CD4-positive, alpha-beta T cell treated with Interleukin-1 beta for 1 hour (primary cell): ENCODE data around the gene AKAP4.

Source experiments
- DNase-seq, 2 donors: peaks; one replicate each; pipeline ENCODE4 v3.0.0-alpha.2; 2020 to 2022

AKAP4 gene, protein sequence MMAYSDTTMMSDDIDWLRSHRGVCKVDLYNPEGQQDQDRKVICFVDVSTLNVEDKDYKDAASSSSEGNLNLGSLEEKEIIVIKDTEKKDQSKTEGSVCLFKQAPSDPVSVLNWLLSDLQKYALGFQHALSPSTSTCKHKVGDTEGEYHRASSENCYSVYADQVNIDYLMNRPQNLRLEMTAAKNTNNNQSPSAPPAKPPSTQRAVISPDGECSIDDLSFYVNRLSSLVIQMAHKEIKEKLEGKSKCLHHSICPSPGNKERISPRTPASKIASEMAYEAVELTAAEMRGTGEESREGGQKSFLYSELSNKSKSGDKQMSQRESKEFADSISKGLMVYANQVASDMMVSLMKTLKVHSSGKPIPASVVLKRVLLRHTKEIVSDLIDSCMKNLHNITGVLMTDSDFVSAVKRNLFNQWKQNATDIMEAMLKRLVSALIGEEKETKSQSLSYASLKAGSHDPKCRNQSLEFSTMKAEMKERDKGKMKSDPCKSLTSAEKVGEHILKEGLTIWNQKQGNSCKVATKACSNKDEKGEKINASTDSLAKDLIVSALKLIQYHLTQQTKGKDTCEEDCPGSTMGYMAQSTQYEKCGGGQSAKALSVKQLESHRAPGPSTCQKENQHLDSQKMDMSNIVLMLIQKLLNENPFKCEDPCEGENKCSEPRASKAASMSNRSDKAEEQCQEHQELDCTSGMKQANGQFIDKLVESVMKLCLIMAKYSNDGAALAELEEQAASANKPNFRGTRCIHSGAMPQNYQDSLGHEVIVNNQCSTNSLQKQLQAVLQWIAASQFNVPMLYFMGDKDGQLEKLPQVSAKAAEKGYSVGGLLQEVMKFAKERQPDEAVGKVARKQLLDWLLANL

DNA sequence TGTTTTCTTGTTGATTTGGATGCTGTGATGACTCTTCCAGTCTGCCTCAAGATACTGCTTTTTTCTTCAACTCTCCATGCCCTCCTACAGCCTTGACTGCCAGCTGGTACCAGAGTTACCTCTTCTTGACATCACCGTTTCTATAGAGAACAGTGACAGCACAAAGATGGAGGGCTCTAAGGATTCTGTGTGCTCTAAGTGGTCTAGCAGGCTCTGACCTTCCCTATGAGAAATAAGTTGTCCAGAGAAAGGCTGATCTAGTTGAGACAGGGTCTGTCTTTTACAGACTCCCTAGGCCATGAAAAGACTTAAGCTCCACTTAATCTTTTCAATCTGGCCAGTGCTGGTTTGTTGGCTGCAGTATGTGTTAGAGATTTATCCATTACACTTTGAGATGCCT is at the start of gene AKAP4:
Gene AKAP4 (minus strand): TSS at position 101 of the 400 bp plus-strand sequence. CDS start 118 bp downstream, outside the sequence.
- no peak for DNase-seq

- no peak for DNase-seq
These were observed 10.7 kb upstream of the AKAP4 start for GRCh38 chrX:50211510-50211909.

DNA sequence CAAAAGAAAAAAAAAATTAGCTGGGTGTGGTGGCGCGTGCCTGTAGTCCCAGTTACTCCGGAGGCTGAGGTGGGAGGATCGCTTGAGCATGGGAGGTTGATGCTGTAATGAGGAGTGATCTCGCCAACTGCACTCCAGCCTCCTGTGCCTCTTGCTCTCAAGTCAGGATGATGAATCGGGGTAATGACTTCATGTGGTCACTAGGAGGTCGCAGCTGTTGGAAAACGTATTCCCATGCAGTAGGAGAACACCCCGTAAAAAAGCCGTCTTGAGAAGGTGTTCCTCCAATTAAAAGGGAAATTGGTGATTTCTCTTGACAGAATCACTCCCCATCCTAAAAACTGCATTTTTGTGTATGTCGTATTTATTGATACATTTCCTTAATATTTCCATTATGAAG is 5.9 kb upstream of the AKAP4 start:
- DNase-seq = no peak

DNA sequence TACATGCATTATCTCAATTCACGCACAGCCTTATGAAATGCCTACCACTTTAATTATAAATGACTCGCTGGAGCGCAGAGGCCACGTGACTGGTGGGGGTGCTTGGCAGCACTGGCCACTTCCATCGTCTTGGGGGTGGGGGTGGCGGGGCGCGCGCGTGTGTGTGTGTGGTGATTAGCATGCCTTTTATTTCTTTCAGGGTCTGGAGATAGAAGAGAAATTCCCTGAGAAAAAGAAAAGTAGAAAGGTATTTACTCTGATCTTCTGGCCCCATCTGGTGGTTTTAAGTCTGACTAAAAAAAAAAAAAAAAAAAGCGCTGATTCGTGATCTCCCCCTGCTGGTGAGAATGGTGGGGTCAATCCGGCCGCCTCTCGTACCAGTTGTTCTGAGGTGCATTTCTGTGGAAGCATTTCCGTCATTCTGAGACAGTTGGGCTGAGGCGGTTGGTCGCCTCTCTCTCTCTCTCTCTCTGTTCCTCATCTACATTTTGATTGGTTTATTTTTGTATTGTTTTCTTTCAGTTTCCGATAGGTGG is 3.6 kb upstream of the AKAP4 start, which contains the start of gene CCNB3:
Gene CCNB3 (plus strand): TSS at position 402 of the 536 bp plus-strand sequence. CDS start 80,399 bp downstream, outside the sequence.
- peak; percentile 79 to 84 for DNase-seq

DNA sequence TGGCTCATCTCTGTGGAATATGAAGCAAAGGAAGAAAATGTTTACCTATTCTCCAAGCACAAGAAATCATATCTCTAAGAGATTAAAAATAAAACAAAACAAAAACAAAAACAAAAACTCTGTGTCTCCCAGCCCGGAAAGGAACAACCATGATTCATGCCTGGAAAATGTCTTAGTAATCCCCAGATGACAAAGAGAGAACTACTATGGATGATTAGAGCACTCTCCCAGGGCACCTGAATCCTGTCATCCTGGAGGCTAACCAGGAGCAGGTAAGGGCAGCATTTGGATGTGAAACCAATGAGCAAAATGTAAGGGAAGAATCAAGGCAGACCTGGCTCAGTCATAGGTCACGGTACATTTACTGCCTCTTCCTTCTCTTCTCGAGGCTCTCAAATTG is 1.7 kb upstream of the AKAP4 start:
- no peak for DNase-seq

DNA sequence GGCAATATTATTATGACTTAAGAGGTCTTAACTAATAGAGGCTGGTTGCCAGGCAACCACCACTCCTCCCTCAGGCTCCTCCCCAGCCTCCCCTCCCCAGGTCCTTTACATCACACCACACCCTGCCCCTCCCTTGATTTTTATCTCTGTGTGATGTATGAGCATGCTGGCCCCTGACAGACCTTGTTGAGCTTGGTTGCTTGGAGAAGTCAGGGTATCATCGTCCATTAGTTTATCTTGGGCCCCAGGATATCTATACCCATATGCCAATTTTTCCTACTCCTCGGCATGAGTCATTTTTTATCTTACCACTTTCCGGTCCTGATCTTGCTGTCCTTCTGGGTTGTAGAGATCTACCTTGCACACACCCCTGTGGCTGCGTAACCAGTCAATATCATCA is 2.5 kb downstream of the AKAP4 start:
- DNase-seq = no peak

- DNase-seq = no peak
These were observed 11.8 kb downstream of the AKAP4 start for GRCh38 chrX:50188859-50189600.

GRCh38 chrX:50183891-50184290 is 16.9 kb downstream of the AKAP4 start:
- DNase-seq = no peak

DNA sequence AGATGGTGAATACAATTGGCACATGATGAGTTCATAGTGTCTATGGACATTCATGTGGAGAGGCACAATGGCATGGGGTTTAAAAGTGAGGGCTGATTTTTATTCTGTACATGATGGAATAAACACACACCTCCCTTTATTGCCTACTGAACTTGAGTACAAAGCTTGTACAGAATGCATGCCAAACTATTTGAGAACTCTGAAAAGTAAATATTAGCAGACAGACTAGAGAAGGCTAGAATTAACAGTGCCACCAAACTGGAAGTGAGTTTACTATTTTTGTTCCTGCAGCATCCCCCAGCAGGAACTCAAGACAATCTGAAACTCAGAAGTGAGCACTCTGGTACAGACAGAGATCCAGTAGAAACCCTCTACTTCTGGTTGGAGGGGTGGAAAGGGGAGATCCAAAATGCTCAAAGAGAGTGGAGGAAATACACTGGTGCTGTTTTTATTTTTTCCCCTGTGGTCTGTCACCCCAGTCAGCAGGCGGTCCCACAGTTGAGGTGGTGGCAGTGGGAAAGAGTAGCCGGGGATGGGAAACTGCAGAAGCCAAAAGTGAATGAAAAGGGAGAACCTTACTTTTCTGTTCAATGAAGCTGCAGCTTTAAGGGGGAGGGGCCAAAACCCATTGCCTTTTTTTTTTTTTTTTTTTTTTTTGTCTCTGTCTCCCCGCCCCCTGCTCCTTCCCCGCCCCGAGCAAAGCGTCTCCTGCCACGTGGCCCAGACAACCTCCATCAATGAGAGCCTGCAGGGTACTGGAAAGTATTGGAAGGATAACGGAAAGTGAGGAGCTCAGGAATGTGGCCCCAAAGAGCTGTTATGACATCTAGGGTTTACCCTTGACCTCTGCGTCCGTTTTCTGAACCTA is 20.5 kb downstream of the AKAP4 start:
- DNase-seq = no peak

GRCh38 chrX:50169717-50170116 is 31.1 kb downstream of the AKAP4 start:
- DNase-seq = no peak

GRCh38 chrX:50168241-50168687 is 32.5 kb downstream of the AKAP4 start:
- no peak for DNase-seq

DNA sequence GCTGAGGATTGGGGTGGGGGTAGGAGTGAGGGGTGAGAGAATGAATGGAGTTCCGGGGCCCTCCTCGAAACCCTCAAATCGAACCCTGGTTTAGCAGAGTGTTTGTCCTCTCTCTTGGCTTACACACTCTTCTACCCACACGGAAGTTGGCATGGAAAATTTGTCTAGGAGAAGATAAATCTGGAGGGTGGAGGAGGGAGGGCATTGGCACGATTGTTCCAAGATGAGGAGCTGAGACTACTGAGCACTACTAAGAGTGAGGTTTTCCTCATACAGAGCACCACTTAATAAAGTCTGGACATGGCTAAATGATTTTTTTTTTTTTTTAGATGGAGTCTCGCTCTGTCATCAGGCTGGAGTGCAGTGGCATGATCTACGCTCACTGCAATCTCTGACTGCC is 33.4 kb downstream of the AKAP4 start:
- DNase-seq = no peak

DNA sequence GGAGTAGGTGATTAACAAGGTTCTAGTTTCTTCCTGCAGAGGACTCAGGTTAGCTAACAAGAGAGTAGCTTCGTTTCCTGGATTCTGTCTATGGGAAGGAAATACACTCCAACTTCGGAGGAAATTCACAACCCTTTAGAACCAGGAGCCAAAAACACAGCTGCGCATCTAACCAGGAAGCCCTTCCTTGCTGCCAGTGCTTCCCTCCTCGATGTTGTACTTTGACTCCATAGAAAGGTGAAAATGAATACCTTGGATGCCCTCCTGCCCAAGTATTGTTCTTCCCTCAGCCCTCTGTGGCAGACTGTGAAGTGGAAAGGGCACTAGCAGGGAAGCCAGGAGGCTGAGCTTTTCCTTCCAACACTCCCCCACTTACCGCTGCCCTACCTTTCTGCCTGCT is 35.1 kb downstream of the AKAP4 start:
- DNase-seq = no peak

DNA sequence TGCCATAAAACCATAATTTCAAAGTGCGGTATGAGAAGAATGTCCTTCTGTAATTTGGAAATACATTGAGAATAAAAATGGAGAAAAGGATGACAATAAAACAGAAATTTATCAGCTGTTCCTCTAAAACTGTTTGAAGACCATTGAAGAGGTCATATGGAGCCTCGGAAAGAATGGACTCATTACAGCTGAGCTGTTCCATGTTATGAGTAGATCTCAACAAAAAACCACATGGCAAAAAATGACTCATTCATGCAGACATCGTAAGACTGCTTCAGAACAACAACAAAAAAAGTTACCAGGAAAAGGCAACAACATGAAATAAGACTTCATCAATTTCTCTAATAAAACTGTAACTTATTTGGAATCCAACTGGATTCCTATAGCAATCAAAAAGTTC is 39.7 kb downstream of the AKAP4 start:
- DNase-seq = no peak

DNA sequence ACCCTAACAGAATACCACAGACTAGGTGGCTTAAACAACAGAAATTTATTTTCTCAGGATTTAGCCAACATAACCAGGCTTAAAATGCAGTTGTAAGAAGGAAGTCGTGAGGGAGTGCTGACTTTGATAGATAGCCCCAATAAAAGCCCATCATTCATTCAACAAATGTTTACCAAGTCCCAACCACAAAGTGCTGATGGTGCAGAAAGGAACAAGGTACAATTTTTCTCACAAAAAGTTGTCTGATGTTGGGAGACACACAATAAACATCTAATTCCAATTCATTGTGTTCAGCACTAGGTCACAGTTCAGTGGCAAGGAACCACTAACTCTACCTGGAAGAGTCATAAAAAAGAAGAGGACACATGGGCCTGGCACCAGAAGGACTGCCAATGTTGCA is 42.2 kb downstream of the AKAP4 start:
- DNase-seq = no peak

- DNase-seq = no peak
These were observed 43.2 kb downstream of the AKAP4 start for GRCh38 chrX:50157545-50158135.

- no peak for DNase-seq
These were observed 46.4 kb downstream of the AKAP4 start for GRCh38 chrX:50154429-50154828.

DNA sequence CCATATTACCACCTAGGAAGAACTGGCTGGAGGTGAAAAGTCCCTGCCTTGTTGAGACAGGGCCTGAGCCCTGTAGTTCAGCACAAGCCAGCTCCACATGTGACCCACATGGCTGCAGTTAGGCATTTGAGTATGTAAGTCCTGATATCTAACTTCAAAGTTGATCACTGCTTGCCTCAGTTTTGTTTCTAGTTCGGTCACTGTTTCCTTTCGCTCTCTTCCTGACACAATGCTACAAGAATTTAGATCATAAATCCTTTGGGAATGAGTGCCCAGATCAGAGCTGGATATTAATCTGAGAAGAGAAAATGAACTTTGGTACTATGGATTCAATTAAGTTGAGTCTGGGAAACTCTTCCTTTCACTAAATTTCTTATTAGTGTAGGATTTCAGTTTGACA is 48.4 kb downstream of the AKAP4 start:
- DNase-seq = no peak

DNA sequence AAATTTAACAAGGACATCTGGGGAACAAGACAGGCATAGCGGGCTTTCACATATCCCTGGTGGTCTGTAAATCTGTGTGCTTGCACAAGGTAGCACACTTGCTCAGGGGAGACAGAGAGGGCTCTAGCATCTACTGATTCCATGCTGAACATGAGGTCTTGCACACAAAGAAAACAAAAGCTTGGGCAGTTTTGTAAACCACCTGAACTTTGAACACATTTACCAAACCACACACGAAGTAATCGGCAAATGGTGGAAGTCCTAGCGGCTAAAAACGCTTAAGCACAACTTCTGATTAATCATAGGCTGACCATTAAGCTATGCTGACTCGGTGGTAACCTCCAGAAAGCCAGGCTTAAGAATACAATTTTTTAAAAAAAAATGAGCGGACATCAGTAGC is 52.8 kb downstream of the AKAP4 start:
- DNase-seq = no peak
